ENCODE results near the gene TMEM125. TPM values are rescaled to one million over a fixed set of nuclear protein-coding genes. Genes with fewer than 3 reads are reported as not detected.

TMEM125 gene
- total and polyA plus RNA-seq, 4 donors = 7.5 to 19.3 (median 10.5) TPM

GRCh38 chr1:43256675-43257570 lies 12.9 kb upstream of the TMEM125 start:
- H3K9me3 ChIP-seq (ENCODE audit: control insufficient read depth, insufficient read depth, low read length) = no peaks in the 10 kb centered on the region
- H3K4me1 ChIP-seq (ENCODE audit: control insufficient read depth, insufficient read depth, low read length) = no peaks in the 10 kb centered on the region
- H3K4me3 ChIP-seq (ENCODE audit: low read depth, low read length) = no peak overlapping the region
- DNase-seq (ENCODE audit: low read depth in 4 of 6, low spot score in 6 of 6) = no peak
- H3K36me3 ChIP-seq (ENCODE audit: control insufficient read depth, insufficient read depth, low read length) = no peaks in the 10 kb centered on the region
- no peak overlapping the region for H3K27ac ChIP-seq (ENCODE audit: low read depth, low read length)
- WGBS (ENCODE audit: insufficient coverage) = 91% methylated on average over 8 of the region's 8 CpGs
- no peaks in the 10 kb centered on the region for H3K27me3 ChIP-seq (ENCODE audit: control insufficient read depth, insufficient read depth, low read length)

GRCh38 chr1:43258370-43258769 lies 11.4 kb upstream of the TMEM125 start:
- Histone ChIP-seq H3K4me3 (ENCODE audit: low read depth, low read length) (no peak overlapping the region), H3K27ac (ENCODE audit: low read depth, low read length) (no peak overlapping the region), H3K9me3 (ENCODE audit: control insufficient read depth, insufficient read depth, low read length) (peaks cover under 1% of the 10 kb centered on the region), H3K36me3 (ENCODE audit: control insufficient read depth, insufficient read depth, low read length) (no peaks in the 10 kb centered on the region), H3K4me1 (ENCODE audit: control insufficient read depth, insufficient read depth, low read length) (no peaks in the 10 kb centered on the region), H3K27me3 (ENCODE audit: control insufficient read depth, insufficient read depth, low read length) (no peaks in the 10 kb centered on the region)
- DNase-seq (ENCODE audit: low read depth in 4 of 6, low spot score in 6 of 6) = no peak
- WGBS (ENCODE audit: insufficient coverage) = 93% methylated on average over 2 of the region's 3 CpGs

GRCh38 chr1:43265431-43265830 lies 4.4 kb upstream of the TMEM125 start:
- WGBS (ENCODE audit: insufficient coverage) = 78% methylated on average over 4 of the region's 4 CpGs
- H3K27ac ChIP-seq (ENCODE audit: low read depth, low read length) = no peak overlapping the region
- DNase-seq (ENCODE audit: low read depth in 4 of 6, low spot score in 6 of 6) = no peak
- peaks cover 4% of the 10 kb centered on the region for H3K4me1 ChIP-seq (ENCODE audit: control insufficient read depth, insufficient read depth, low read length)
- H3K9me3 ChIP-seq (ENCODE audit: control insufficient read depth, insufficient read depth, low read length) = peaks cover 4% of the 10 kb centered on the region
- no peak overlapping the region for H3K4me3 ChIP-seq (ENCODE audit: low read depth, low read length)
- H3K27me3 ChIP-seq (ENCODE audit: control insufficient read depth, insufficient read depth, low read length) = no peaks in the 10 kb centered on the region
- no peaks in the 10 kb centered on the region for H3K36me3 ChIP-seq (ENCODE audit: control insufficient read depth, insufficient read depth, low read length)

GRCh38 chr1:43266881-43267280 lies 2.9 kb upstream of the TMEM125 start:
- Histone ChIP-seq H3K36me3 (ENCODE audit: control insufficient read depth, insufficient read depth, low read length) (no peaks in the 10 kb centered on the region), H3K27ac (ENCODE audit: low read depth, low read length) (no peak overlapping the region), H3K4me1 (ENCODE audit: control insufficient read depth, insufficient read depth, low read length) (peaks cover 17% of the 10 kb centered on the region), H3K9me3 (ENCODE audit: control insufficient read depth, insufficient read depth, low read length) (peaks cover 4% of the 10 kb centered on the region), H3K27me3 (ENCODE audit: control insufficient read depth, insufficient read depth, low read length) (peaks cover 4% of the 10 kb centered on the region), H3K4me3 (ENCODE audit: low read depth, low read length) (no peak overlapping the region)
- 80% methylated on average over 1 of the region's 1 CpG for WGBS (ENCODE audit: insufficient coverage)
- no peak for DNase-seq (ENCODE audit: low read depth in 4 of 6, low spot score in 6 of 6)

GRCh38 chr1:43267291-43267805 lies 2.4 kb upstream of the TMEM125 start:
- no peak for DNase-seq (ENCODE audit: low read depth in 4 of 6, low spot score in 6 of 6)
- H3K27me3 ChIP-seq (ENCODE audit: control insufficient read depth, insufficient read depth, low read length) = peaks cover 4% of the 10 kb centered on the region
- H3K36me3 ChIP-seq (ENCODE audit: control insufficient read depth, insufficient read depth, low read length) = no peaks in the 10 kb centered on the region
- no peak overlapping the region for H3K27ac ChIP-seq (ENCODE audit: low read depth, low read length)
- 91% methylated on average over 8 of the region's 9 CpGs for WGBS (ENCODE audit: insufficient coverage)
- peaks cover 4% of the 10 kb centered on the region for H3K9me3 ChIP-seq (ENCODE audit: control insufficient read depth, insufficient read depth, low read length)
- H3K4me3 ChIP-seq (ENCODE audit: low read depth, low read length) = no peak overlapping the region
- peaks cover 21% of the 10 kb centered on the region for H3K4me1 ChIP-seq (ENCODE audit: control insufficient read depth, insufficient read depth, low read length)

GRCh38 chr1:43267818-43268425 lies 1.9 kb upstream of the TMEM125 start:
- Histone ChIP-seq H3K27me3 (ENCODE audit: control insufficient read depth, insufficient read depth, low read length) (peaks cover 4% of the 10 kb centered on the region), H3K4me3 (ENCODE audit: low read depth, low read length) (no peak overlapping the region), H3K9me3 (ENCODE audit: control insufficient read depth, insufficient read depth, low read length) (peaks cover 4% of the 10 kb centered on the region), H3K36me3 (ENCODE audit: control insufficient read depth, insufficient read depth, low read length) (no peaks in the 10 kb centered on the region), H3K4me1 (ENCODE audit: control insufficient read depth, insufficient read depth, low read length) (peaks cover 23% of the 10 kb centered on the region), H3K27ac (ENCODE audit: low read depth, low read length) (no peak overlapping the region)
- no CpG with 5 or more reads among the region's 3 CpGs for WGBS (ENCODE audit: insufficient coverage)
- DNase-seq (ENCODE audit: low read depth in 4 of 6, low spot score in 6 of 6) = no peak

- H3K27ac ChIP-seq (ENCODE audit: low read depth, low read length) = no peak overlapping the region
- no peaks in the 10 kb centered on the region for H3K36me3 ChIP-seq (ENCODE audit: control insufficient read depth, insufficient read depth, low read length)
- peak in 2 of 6 donors; percentile 31 to 64 for DNase-seq (ENCODE audit: low read depth in 4 of 6, low spot score in 6 of 6)
- H3K9me3 ChIP-seq (ENCODE audit: control insufficient read depth, insufficient read depth, low read length) = no peaks in the 10 kb centered on the region
- 3% methylated on average over 25 of the region's 29 CpGs for WGBS (ENCODE audit: insufficient coverage)
- peaks cover 4% of the 10 kb centered on the region for H3K27me3 ChIP-seq (ENCODE audit: control insufficient read depth, insufficient read depth, low read length)
- H3K4me3 ChIP-seq (ENCODE audit: low read depth, low read length) = no peak overlapping the region
- peaks cover 26% of the 10 kb centered on the region for H3K4me1 ChIP-seq (ENCODE audit: control insufficient read depth, insufficient read depth, low read length)
Observed at GRCh38 chr1:43270421-43271095, 775 bp downstream of the TMEM125 start.

- no peak overlapping the region for H3K27ac ChIP-seq (ENCODE audit: low read depth, low read length)
- H3K36me3 ChIP-seq (ENCODE audit: control insufficient read depth, insufficient read depth, low read length) = no peaks in the 10 kb centered on the region
- H3K4me1 ChIP-seq (ENCODE audit: control insufficient read depth, insufficient read depth, low read length) = peaks cover 26% of the 10 kb centered on the region
- H3K27me3 ChIP-seq (ENCODE audit: control insufficient read depth, insufficient read depth, low read length) = peaks cover 4% of the 10 kb centered on the region
- H3K4me3 ChIP-seq (ENCODE audit: low read depth, low read length) = no peak overlapping the region
- H3K9me3 ChIP-seq (ENCODE audit: control insufficient read depth, insufficient read depth, low read length) = no peaks in the 10 kb centered on the region
- 67% methylated on average over 10 of the region's 12 CpGs for WGBS (ENCODE audit: insufficient coverage)
- no peak for DNase-seq (ENCODE audit: low read depth in 4 of 6, low spot score in 6 of 6)
Observed at GRCh38 chr1:43271186-43272118, 1.7 kb downstream of the TMEM125 start.

GRCh38 chr1:43272161-43272560 lies 2.4 kb downstream of the TMEM125 start:
- no peak overlapping the region for H3K27ac ChIP-seq (ENCODE audit: low read depth, low read length)

More at GRCh38 chr1:43272161-43272560, 2.4 kb downstream of the TMEM125 start:
- Histone ChIP-seq H3K36me3 (ENCODE audit: control insufficient read depth, insufficient read depth, low read length) (no peaks in the 10 kb centered on the region), H3K9me3 (ENCODE audit: control insufficient read depth, insufficient read depth, low read length) (no peaks in the 10 kb centered on the region), H3K27me3 (ENCODE audit: control insufficient read depth, insufficient read depth, low read length) (peaks cover 4% of the 10 kb centered on the region), H3K4me1 (ENCODE audit: control insufficient read depth, insufficient read depth, low read length) (peaks cover 26% of the 10 kb centered on the region), H3K4me3 (ENCODE audit: low read depth, low read length) (no peak overlapping the region)
- no peak for DNase-seq (ENCODE audit: low read depth in 4 of 6, low spot score in 6 of 6)
- WGBS (ENCODE audit: insufficient coverage) = 47% methylated on average over 6 of the region's 9 CpGs

Data from spinal cord (tissue), 10 donors.